Activated B cell treated with CpG ODN at 0.5 μM for 24 hours (primary cell): ENCODE data around the gene DLG2. TPM values are rescaled to one million over a fixed set of nuclear protein-coding genes. Genes with fewer than 3 reads are reported as not detected.

ENCODE experiments used
- ATAC-seq: fragments of 200-7000 bp; cut with Tn5 transposase; one replicate; pipeline ENCODE4 v1.10.0; 2021; ENCODE audit warnings: low read depth, mild to moderate bottlenecking, moderate library complexity
- CTCF ChIA-PET: fragments of 350-600 bp; sonication (Branson Sonifier 250); formaldehyde crosslinking; loops from one replicate; lab custom pipeline; 2021; ENCODE audit warnings: antibody characterized with exemption; lab: Charles Lee
- POLR2A ChIA-PET: fragments of 350-600 bp; sonication (Branson Sonifier 250); formaldehyde crosslinking; loops from one replicate; lab custom pipeline; 2021; ENCODE audit warnings: antibody characterized with exemption; lab: Charles Lee
- DNase-seq: peaks from one replicate; pipeline ENCODE4 v3.0.0; 2022
- H3K27ac Mint-ChIP-seq: one replicate; pipeline ENCODE4 v1.8.0; 2020; ENCODE audit warnings: mixed read lengths
- H3K27me3 Mint-ChIP-seq: one replicate; pipeline ENCODE4 v1.8.0; 2021; ENCODE audit warnings: mixed read lengths
- H3K36me3 Mint-ChIP-seq: one replicate; pipeline ENCODE4 v1.8.0; 2021; ENCODE audit warnings: low read depth, mixed read lengths
- H3K4me1 Mint-ChIP-seq: one replicate; pipeline ENCODE4 v1.8.0; 2021; ENCODE audit warnings: mixed read lengths
- H3K4me3 Mint-ChIP-seq: one replicate; pipeline ENCODE4 v1.8.0; 2020; ENCODE audit warnings: mild to moderate bottlenecking, mixed read lengths
- H3K9me3 Mint-ChIP-seq: one replicate; pipeline ENCODE4 v1.8.0; 2020; ENCODE audit warnings: mixed read lengths
- intact Hi-C: fragments of 100-400 bp; cut with micrococcal nuclease; formaldehyde crosslinking; loops from one replicate; pipeline ENCODE4 v1.15.1; 2024
- total RNA-seq: library from RNA; stranded (reverse); gene quantifications from 2 replicates; pipeline ENCODE4 v1.2.3, GENCODE V29; 2022
- TF ChIP-seq, protein P1 (sequence below): fragments of 200-600 bp; IDR thresholded peaks from one replicate; pipeline ENCODE4 v1.8.0; 2022; ENCODE audit warnings: antibody characterized with exemption, mild to moderate bottlenecking

Gene DLG2
- total RNA-seq, 1 donor from 2014 or later, result 2.7 TPM

GRCh38 chr11:83645561-83645960 is 1981.6 kb downstream of the DLG2 start:
- ChIA-PET CTCF (no interaction called here), POLR2A (no interaction called here)
- peaks cover 13% of the 10 kb centered on the region for H3K27me3 Mint-ChIP-seq
- H3K4me1 Mint-ChIP-seq, result peaks cover 2% of the 10 kb centered on the region
- H3K4me3 Mint-ChIP-seq, result no peak overlapping the region
- DNase-seq (no peak), ATAC-seq (no peak)
- no peaks in the 10 kb centered on the region for H3K9me3 Mint-ChIP-seq
- TF ChIP-seq, protein P1, sequence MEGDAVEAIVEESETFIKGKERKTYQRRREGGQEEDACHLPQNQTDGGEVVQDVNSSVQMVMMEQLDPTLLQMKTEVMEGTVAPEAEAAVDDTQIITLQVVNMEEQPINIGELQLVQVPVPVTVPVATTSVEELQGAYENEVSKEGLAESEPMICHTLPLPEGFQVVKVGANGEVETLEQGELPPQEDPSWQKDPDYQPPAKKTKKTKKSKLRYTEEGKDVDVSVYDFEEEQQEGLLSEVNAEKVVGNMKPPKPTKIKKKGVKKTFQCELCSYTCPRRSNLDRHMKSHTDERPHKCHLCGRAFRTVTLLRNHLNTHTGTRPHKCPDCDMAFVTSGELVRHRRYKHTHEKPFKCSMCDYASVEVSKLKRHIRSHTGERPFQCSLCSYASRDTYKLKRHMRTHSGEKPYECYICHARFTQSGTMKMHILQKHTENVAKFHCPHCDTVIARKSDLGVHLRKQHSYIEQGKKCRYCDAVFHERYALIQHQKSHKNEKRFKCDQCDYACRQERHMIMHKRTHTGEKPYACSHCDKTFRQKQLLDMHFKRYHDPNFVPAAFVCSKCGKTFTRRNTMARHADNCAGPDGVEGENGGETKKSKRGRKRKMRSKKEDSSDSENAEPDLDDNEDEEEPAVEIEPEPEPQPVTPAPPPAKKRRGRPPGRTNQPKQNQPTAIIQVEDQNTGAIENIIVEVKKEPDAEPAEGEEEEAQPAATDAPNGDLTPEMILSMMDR, result no peak
- intact Hi-C loops, result no loop called here
- no peak overlapping the region for H3K27ac Mint-ChIP-seq
- H3K36me3 Mint-ChIP-seq, result no peaks in the 10 kb centered on the region

- DNase-seq, result no peak
- no peak for ATAC-seq
- peaks cover 2% of the 10 kb centered on the region for H3K4me1 Mint-ChIP-seq
- TF ChIP-seq, protein P1, result no peak
- no peaks in the 10 kb centered on the region for H3K9me3 Mint-ChIP-seq
- ChIA-PET CTCF (no interaction called here), POLR2A (no interaction called here)
- H3K4me3 Mint-ChIP-seq, result no peak overlapping the region
- intact Hi-C loops, result no loop called here
- no peaks in the 10 kb centered on the region for H3K36me3 Mint-ChIP-seq
- no peak overlapping the region for H3K27ac Mint-ChIP-seq
- peaks cover 19% of the 10 kb centered on the region for H3K27me3 Mint-ChIP-seq
These were observed 1984.0 kb downstream of the DLG2 start for GRCh38 chr11:83643115-83643514.

DNA sequence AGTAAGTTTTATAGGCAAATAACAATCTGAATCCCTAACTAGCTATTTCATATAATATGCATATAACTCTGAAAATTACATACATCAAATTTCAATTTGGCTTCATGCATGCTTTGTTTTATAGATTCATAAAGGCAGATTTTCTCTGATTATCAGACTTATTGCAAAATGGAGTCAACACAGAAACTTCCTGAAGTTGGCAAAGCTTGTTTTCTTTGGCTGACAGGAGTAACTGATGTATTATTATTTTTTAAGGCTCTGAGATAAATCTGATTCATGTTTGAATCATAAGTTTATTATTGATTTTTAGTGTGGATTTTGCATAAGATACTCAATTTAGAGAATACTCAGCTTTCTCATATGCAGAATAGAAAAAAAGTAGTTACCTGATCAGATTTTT is 1984.6 kb downstream of the DLG2 start:
- Mint-ChIP-seq H3K4me1 (peaks cover 2% of the 10 kb centered on the region), H3K27me3 (peaks cover 19% of the 10 kb centered on the region), H3K27ac (no peak overlapping the region), H3K4me3 (no peak overlapping the region), H3K9me3 (no peaks in the 10 kb centered on the region), H3K36me3 (no peaks in the 10 kb centered on the region)
- TF ChIP-seq, protein P1, result no peak
- no peak for DNase-seq
- POLR2A ChIA-PET, result no interaction called here
- CTCF ChIA-PET, result no interaction called here
- no peak for ATAC-seq
- intact Hi-C loops, result no loop called here

DNA sequence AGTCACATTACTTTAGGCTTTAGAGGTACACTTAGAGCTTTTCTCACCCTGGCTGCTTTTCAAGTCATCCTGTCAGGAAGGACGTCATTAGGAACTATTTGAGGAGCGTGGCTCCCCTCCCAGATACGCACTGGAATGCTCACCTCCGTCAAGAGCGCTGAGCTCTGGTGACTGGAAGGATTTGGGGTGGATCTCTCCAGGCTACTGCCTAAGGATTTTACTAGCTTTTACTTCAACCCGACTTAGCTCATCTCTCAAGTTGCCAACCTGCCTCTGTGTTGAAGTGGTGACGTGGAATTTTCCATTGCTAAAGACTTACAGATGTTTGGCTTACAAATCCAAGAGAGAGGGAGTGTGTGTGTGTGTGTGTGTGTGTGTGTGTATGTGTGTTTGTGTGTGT is 1985.6 kb downstream of the DLG2 start:
- H3K27me3 Mint-ChIP-seq, result peaks cover 16% of the 10 kb centered on the region
- no peaks in the 10 kb centered on the region for H3K9me3 Mint-ChIP-seq
- no peaks in the 10 kb centered on the region for H3K36me3 Mint-ChIP-seq
- POLR2A ChIA-PET, result no interaction called here
- DNase-seq, result no peak
- no peak for ATAC-seq
- no peak overlapping the region for H3K4me3 Mint-ChIP-seq
- CTCF ChIA-PET, result no interaction called here
- peaks cover 2% of the 10 kb centered on the region for H3K4me1 Mint-ChIP-seq
- intact Hi-C loops, result no loop called here
- TF ChIP-seq, protein P1, result no peak
- no peak overlapping the region for H3K27ac Mint-ChIP-seq

DNA sequence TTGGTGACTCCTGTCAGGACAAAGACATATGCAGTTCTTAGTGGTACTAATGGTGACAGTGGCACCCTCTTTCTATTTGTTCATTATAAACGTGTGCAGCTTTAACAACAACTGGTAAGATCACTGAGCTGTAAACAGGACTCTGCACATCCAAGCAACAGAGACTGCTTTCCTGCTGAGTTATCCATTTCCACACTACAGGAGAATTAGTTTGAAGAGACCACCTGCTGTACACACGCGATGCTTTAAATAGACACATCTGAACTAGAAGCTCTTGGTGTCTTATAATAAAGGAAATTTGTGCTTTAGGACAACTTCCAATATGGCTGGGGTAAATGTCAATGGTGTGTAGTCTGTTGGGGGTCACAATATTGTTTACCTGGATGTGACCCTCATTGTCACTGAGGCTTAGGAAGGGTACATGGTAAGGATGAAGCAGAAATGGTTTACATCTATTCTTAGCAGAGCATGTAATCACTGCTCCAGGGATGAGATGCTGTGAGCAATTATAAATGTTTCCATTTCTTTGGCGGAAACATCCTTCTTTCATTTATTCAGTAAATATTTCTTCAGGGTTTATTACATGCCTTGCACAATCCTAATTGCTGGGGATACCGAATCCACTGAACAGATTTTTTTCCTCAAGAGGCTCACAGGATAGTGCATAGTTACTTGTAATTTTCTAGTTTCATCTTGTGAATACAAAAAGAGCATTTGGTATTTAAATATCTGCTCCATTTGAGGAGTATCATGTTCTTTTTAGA is 1987.0 kb downstream of the DLG2 start:
- no peak for ATAC-seq
- intact Hi-C loops, result no loop called here
- TF ChIP-seq, protein P1, result no peak
- Mint-ChIP-seq H3K4me1 (peaks cover 2% of the 10 kb centered on the region), H3K4me3 (no peak overlapping the region), H3K9me3 (no peaks in the 10 kb centered on the region), H3K27ac (no peak overlapping the region), H3K27me3 (peaks cover 17% of the 10 kb centered on the region), H3K36me3 (no peaks in the 10 kb centered on the region)
- ChIA-PET POLR2A (no interaction called here), CTCF (no interaction called here)
- no peak for DNase-seq
